Tibial nerve (tissue), 3 donors: ENCODE measurements around the gene JAG2.

Experiments
- POLR2A ChIP-seq, 2 donors: fragments of 450-650 bp; IDR thresholded peaks; one replicate each; pipeline ENCODE4 v1.6.1; 2017; ENCODE audit warnings: antibody characterized with exemption in 2 of 2, mild to moderate bottlenecking in 2 of 2, moderate library complexity in 2 of 2
- TF ChIP-seq, protein P1 (sequence below), 5 experiments: fragments of 200-600 bp in 3 of 5; fragments of 450-650 bp in 2 of 5; sonication (generic) in 3 of 5; IDR thresholded peaks; one replicate each; pipeline ENCODE4 v1.5.1; 2016 to 2019; ENCODE audit warnings: antibody characterized with exemption in 5 of 5, mild to moderate bottlenecking in 3 of 5, moderate library complexity in 2 of 5

DNA sequence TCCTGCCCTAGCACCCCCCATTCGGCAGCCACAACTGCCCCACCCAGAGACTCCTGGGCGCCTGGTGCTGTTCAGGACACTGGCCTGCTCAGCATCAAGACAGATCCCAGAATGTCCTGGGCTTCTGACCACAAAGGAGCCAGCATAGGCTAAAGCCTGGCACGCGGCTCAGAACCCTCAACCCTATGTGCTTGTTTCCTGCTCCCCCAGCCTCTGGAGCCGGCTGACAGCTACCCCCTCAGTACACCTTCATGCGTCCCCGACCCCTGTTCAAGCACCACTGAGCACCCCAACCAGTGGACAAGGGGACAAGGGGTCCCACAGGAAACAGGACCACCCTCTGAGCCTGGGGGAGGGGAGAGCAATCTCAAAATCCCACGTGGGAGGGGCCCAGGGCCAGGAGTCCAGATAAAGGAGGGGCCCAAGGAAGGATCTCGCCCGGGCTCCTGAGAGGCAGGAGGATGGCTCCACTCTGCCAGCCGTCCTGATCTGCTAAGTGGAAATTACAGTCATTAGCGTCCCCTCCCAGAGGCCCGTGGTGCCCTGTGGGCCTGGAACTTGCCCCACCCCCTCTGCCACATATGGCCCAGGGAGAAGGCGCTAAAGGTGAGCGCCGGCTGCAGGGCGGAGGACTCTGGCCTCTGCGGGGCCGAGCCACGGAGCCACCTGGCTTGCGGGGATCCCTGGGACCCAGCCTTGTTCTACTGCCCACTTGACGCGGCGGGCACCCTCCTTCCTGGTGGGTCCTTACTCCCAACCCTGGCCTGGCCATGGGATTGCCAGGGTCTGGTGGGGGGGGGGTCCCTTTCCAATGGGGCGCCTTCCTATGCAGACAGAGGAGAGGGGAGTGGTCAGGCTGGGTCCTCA is 76.2 kb downstream of the JAG2 start:
- TF ChIP-seq, protein P1, sequence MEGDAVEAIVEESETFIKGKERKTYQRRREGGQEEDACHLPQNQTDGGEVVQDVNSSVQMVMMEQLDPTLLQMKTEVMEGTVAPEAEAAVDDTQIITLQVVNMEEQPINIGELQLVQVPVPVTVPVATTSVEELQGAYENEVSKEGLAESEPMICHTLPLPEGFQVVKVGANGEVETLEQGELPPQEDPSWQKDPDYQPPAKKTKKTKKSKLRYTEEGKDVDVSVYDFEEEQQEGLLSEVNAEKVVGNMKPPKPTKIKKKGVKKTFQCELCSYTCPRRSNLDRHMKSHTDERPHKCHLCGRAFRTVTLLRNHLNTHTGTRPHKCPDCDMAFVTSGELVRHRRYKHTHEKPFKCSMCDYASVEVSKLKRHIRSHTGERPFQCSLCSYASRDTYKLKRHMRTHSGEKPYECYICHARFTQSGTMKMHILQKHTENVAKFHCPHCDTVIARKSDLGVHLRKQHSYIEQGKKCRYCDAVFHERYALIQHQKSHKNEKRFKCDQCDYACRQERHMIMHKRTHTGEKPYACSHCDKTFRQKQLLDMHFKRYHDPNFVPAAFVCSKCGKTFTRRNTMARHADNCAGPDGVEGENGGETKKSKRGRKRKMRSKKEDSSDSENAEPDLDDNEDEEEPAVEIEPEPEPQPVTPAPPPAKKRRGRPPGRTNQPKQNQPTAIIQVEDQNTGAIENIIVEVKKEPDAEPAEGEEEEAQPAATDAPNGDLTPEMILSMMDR (IDR thresholded peaks at IDR 0.05): no peak
- no peak for TF ChIP-seq POLR2A (IDR thresholded peaks at IDR 0.05)
